ENCODE data around the gene PPP1R1B. TPM values are rescaled to one million over a fixed set of nuclear protein-coding genes. Genes with fewer than 3 reads are reported as not detected.

Gene PPP1R1B
- total and polyA plus RNA-seq, 9 of the 15 experiments (the other 6 are each of a cell fraction or from before 2014, with no cell fraction given): 0.07 to 0.18 (median 0.10) TPM; not detected in 4

DNA sequence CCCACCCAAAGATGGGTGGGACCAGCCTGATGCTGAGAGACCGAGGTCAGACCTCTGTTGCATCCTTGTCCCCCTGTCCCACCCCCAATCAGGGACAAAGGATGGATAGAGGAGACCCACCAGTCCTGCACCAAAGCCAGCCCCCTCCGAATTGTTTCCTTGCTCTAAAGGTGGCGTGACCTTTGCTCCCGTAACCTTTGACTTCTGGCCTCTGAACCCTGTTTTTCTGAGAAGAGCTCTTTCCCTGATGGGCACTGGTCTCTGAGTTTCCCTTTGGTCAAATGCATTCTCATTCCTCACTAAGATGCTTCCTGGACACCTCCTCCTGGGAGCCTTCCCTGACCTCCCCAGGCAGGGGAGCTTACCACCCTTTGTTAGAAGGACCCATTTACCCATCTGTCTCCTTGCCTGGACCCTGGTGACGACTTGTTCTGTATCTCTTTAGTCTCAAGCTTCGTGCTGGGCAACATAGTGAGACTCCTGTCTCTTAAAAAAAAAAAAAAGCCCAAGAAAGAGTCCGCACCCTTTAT, 13.8 kb upstream of the PPP1R1B start:
- no peak overlapping the region for H3K4me2 ChIP-seq (ENCODE audit: insufficient read depth, low read length)
- ChIA-PET CTCF (ENCODE audit: low intra/inter-chr PET ratio) (no interaction called here), POLR2A (interaction anchor here (0.8 to 0.9 kb wide), 3 partner anchors 13 to 314 kb away, joined by 3 read pairs; partner anchors contain the start of gene ORMDL3)
- BruUV-seq (replicated peaks): no TSS peak
- FAIRE-seq: no peak
- no peaks in the 10 kb centered on the region for H3K79me2 ChIP-seq (ENCODE audit: control insufficient read depth, insufficient read depth, low read length)
- H3K4me1 ChIP-seq (replicated peaks in 1 of 2; ENCODE audit: control insufficient read depth in 2 of 2, insufficient read depth in 2 of 2, low read length in 2 of 2): peaks cover 4 to 23% of the 10 kb centered on the region in 2 experiments; a peak in 3 of 5 replicates
- H2AFZ ChIP-seq (ENCODE audit: low read depth, low read length): no peak overlapping the region
- H3K9me1 ChIP-seq (ENCODE audit: control insufficient read depth, insufficient read depth, low read length): no peaks in the 10 kb centered on the region
- DNase-seq (ENCODE audit: extremely low read depth in 1 of 4, low spot score in 3 of 4): no peak
- ATAC-seq: no peak
- intact Hi-C loops (cut with micrococcal nuclease) (no loop called here), in situ Hi-C loops (cut with MboI) (no loop called here)
- 0 out of 2 replicates have a peak, but pooled peaks cover 6% of the 10 kb centered on the region for H4K20me1 ChIP-seq (replicated peaks; ENCODE audit: control insufficient read depth, insufficient read depth, low read length)
- no peak overlapping the region for H3K4me3 ChIP-seq
- H3K27ac ChIP-seq (ENCODE audit: extremely low read depth, low read depth, low read length): no peak overlapping the region
- no peaks in the 10 kb centered on the region for H3K9me3 ChIP-seq (replicated peaks; ENCODE audit: control insufficient read depth, insufficient read depth, low read depth, low read length)
- WGBS (ENCODE audit: insufficient coverage, low coverage, missing lambda C conversion rate): 46% methylated on average over 6 of the region's 7 CpGs
- TF ChIP-seq NR2C1 (IDR thresholded peaks at IDR 0.05): peak; percentile 98
- peak; percentile 99 for TF ChIP-seq NR2C1 (tag; IDR thresholded peaks at IDR 0.05)
- TF ChIP-seq HSF4 (CRISPR knock-in tag; IDR thresholded peaks at IDR 0.05; ENCODE audit: borderline replicate concordance): no peak
- no peak for TF ChIP-seq NFXL1 (CRISPR knock-in tag; IDR thresholded peaks at IDR 0.05)
- TF ChIP-seq MTA2 (IDR thresholded peaks at IDR 0.05; ENCODE audit: low read depth): peak; percentile 53
- TF ChIP-seq NEUROD1 (IDR thresholded peaks at IDR 0.05; ENCODE audit: borderline replicate concordance, low read depth, low read length, partially characterized antibody): no peak
- peak; percentile 90 for TF ChIP-seq ZFP36 (IDR thresholded peaks at IDR 0.05; ENCODE audit: low read depth, low read length, partially characterized antibody)
- no peak for TF ChIP-seq CSDE1 (IDR thresholded peaks at IDR 0.05)
- no peak for TF ChIP-seq PRPF4 (IDR thresholded peaks at IDR 0.05; ENCODE audit: insufficient read depth, low read depth, low read length, poor library complexity, severe bottlenecking)
- no peak for TF ChIP-seq FOXJ3 (CRISPR knock-in tag; IDR thresholded peaks at IDR 0.05)
- peak; percentile 96 for TF ChIP-seq NR2C2 (CRISPR knock-in tag; IDR thresholded peaks at IDR 0.05)
- TF ChIP-seq NR2C2 (tag; IDR thresholded peaks at IDR 0.05): peak; percentile 98
- peaks cover 6 to 16% of the 10 kb centered on the region in 2 experiments; a peak in 2 of 5 replicates for H3K27me3 ChIP-seq (ENCODE audit: control insufficient read depth in 2 of 2, insufficient read depth in 2 of 2, low read length in 2 of 2)
- no peak overlapping the region for H3K9ac ChIP-seq (ENCODE audit: insufficient read depth in 1 of 2, low read depth in 2 of 2, low read length in 2 of 2)
- no peaks in the 10 kb centered on the region for H3K36me3 ChIP-seq (ENCODE audit: control insufficient read depth, insufficient read depth, low read length)
